ENCODE data around the gene LSM2. TPM values are rescaled to one million over a fixed set of nuclear protein-coding genes. Genes with fewer than 3 reads are reported as not detected.

Gene LSM2
- total and polyA plus RNA-seq, 9 of the 15 experiments (the other 6 are each of a cell fraction or from before 2014, with no cell fraction given): 154 to 407 (median 223) TPM

- TF ChIP-seq, protein P1, sequence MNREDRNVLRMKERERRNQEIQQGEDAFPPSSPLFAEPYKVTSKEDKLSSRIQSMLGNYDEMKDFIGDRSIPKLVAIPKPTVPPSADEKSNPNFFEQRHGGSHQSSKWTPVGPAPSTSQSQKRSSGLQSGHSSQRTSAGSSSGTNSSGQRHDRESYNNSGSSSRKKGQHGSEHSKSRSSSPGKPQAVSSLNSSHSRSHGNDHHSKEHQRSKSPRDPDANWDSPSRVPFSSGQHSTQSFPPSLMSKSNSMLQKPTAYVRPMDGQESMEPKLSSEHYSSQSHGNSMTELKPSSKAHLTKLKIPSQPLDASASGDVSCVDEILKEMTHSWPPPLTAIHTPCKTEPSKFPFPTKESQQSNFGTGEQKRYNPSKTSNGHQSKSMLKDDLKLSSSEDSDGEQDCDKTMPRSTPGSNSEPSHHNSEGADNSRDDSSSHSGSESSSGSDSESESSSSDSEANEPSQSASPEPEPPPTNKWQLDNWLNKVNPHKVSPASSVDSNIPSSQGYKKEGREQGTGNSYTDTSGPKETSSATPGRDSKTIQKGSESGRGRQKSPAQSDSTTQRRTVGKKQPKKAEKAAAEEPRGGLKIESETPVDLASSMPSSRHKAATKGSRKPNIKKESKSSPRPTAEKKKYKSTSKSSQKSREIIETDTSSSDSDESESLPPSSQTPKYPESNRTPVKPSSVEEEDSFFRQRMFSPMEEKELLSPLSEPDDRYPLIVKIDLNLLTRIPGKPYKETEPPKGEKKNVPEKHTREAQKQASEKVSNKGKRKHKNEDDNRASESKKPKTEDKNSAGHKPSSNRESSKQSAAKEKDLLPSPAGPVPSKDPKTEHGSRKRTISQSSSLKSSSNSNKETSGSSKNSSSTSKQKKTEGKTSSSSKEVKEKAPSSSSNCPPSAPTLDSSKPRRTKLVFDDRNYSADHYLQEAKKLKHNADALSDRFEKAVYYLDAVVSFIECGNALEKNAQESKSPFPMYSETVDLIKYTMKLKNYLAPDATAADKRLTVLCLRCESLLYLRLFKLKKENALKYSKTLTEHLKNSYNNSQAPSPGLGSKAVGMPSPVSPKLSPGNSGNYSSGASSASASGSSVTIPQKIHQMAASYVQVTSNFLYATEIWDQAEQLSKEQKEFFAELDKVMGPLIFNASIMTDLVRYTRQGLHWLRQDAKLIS (CRISPR knock-in tag; IDR thresholded peaks at IDR 0.05): peak; percentile 84
- TF ChIP-seq MYNN (IDR thresholded peaks at IDR 0.05): peak; percentile 75
- no peak for TF ChIP-seq MYNN (CRISPR knock-in tag; IDR thresholded peaks at IDR 0.05)
- TF ChIP-seq FOSL1 (tag; conservative IDR thresholded peaks at IDR 0.05): no peak
- no peak for TF ChIP-seq CHD2 (IDR thresholded peaks at IDR 0.05; ENCODE audit: low read depth, low read length)
- peak; percentile 54; the same call in 1 of the 2 replicates for TF ChIP-seq HOXB6 (CRISPR knock-in tag; IDR thresholded peaks at IDR 0.05; ENCODE audit: borderline replicate concordance)
- peak; percentile 50; the same call in 1 of the 2 replicates for TF ChIP-seq PTTG1 (tag; IDR thresholded peaks at IDR 0.05; ENCODE audit: low read depth)
- TF ChIP-seq, protein P2, sequence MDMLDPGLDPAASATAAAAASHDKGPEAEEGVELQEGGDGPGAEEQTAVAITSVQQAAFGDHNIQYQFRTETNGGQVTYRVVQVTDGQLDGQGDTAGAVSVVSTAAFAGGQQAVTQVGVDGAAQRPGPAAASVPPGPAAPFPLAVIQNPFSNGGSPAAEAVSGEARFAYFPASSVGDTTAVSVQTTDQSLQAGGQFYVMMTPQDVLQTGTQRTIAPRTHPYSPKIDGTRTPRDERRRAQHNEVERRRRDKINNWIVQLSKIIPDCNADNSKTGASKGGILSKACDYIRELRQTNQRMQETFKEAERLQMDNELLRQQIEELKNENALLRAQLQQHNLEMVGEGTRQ (CRISPR knock-in tag; IDR thresholded peaks at IDR 0.05): no peak
- peak; percentile 97 for TF ChIP-seq MAFK (IDR thresholded peaks at IDR 0.05; ENCODE audit: low read length)
- TF ChIP-seq ZFP91 (CRISPR knock-in tag; IDR thresholded peaks at IDR 0.05): no peak
- TF ChIP-seq HCFC1 (IDR thresholded peaks at IDR 0.05; ENCODE audit: low read depth, low read length): peak; percentile 7; the same call in 1 of the 2 replicates
- no peak for TF ChIP-seq TGIF2 (CRISPR knock-in tag; IDR thresholded peaks at IDR 0.05)
- TF ChIP-seq FOXA3 (CRISPR knock-in tag; conservative IDR thresholded peaks at IDR 0.05 in 1 of 2, IDR thresholded peaks at IDR 0.05 in 1 of 2): no peak
- no peak for TF ChIP-seq NONO (IDR thresholded peaks at IDR 0.05; ENCODE audit: low read depth in 2 of 2, low read length in 1 of 2)
- TF ChIP-seq RFX5 (IDR thresholded peaks at IDR 0.05; ENCODE audit: low read depth, low read length): no peak
- TF ChIP-seq ZNF695 (CRISPR knock-in tag; IDR thresholded peaks at IDR 0.05): 0 out of 2 replicates have a peak, but pooled peaks have one; percentile 3
- no peak for TF ChIP-seq GMEB1 (CRISPR knock-in tag; IDR thresholded peaks at IDR 0.05)
- TF ChIP-seq ARHGAP35 (IDR thresholded peaks at IDR 0.05; ENCODE audit: partially characterized antibody): no peak
- TF ChIP-seq ADNP (tag; IDR thresholded peaks at IDR 0.05): no peak
- TF ChIP-seq POLR2B (IDR thresholded peaks at IDR 0.05; ENCODE audit: low read depth, partially characterized antibody): peak; percentile 91
These were observed 15.5 kb upstream of the LSM2 start (continued) for GRCh38 chr6:31822036-31822821.
